GM23338 (cell line): Measurements from ENCODE around the gene ARHGAP4. TPM values are rescaled to one million over a fixed set of nuclear protein-coding genes. Genes with fewer than 3 reads are reported as not detected.

Experiments
- ATAC-seq: fragments of 200-7000 bp; cut with Tn5 transposase; 3 replicates; pipeline ENCODE4 v1.9.1; 2020
- DNase-seq: peaks from one replicate; pipeline ENCODE4 v3.0.0-alpha.2; 2015; ENCODE audit warnings: low spot score
- H2AFZ ChIP-seq: fragments of 200-600 bp; sonication (generic); 2 replicates; pipeline ENCODE4 v1.8.0; 2016; ENCODE audit warnings: antibody characterized with exemption, mild to moderate bottlenecking, moderate library complexity
- H3F3A ChIP-seq: fragments of 200-600 bp; sonication (generic); replicated peaks from 2 replicates; pipeline ENCODE4 v1.8.0; 2017; ENCODE audit warnings: antibody characterized with exemption, mixed run types, low read depth
- H3K27ac ChIP-seq: fragments of 200-600 bp; sonication (generic); 2 replicates; pipeline ENCODE4 v1.6.1; 2016; ENCODE audit warnings: low read depth
- H3K27me3 ChIP-seq: fragments of 200-600 bp; sonication (generic); 2 replicates; pipeline ENCODE4 v1.8.0; 2016; ENCODE audit warnings: mild to moderate bottlenecking, mixed run types, moderate library complexity; ENCODE audit not compliant: insufficient read depth
- H3K36me3 ChIP-seq: fragments of 200-600 bp; sonication (generic); 2 replicates; pipeline ENCODE4 v1.8.0; 2016; ENCODE audit warnings: mild to moderate bottlenecking; ENCODE audit not compliant: insufficient read depth
- H3K4me1 ChIP-seq: fragments of 200-600 bp; sonication (generic); 2 replicates; pipeline ENCODE4 v1.8.0; 2016; ENCODE audit warnings: mild to moderate bottlenecking, moderate library complexity; ENCODE audit not compliant: insufficient read depth
- H3K4me2 ChIP-seq: fragments of 200-600 bp; sonication (generic); 2 replicates; pipeline ENCODE4 v1.7.1; 2017; ENCODE audit warnings: mixed run types
- H3K4me3 ChIP-seq: fragments of 200-600 bp; sonication (generic); 2 replicates; pipeline ENCODE4 v1.6.1; 2016; ENCODE audit warnings: mixed run types
- H3K79me2 ChIP-seq: fragments of 200-600 bp; sonication (generic); replicated peaks from 2 replicates; pipeline ENCODE4 v1.8.0; 2017; ENCODE audit warnings: mild to moderate bottlenecking; ENCODE audit not compliant: insufficient read depth
- H3K9me2 ChIP-seq: fragments of 200-600 bp; sonication (generic); 2 replicates; pipeline ENCODE4 v1.8.0; 2017; ENCODE audit not compliant: insufficient read depth
- H4K20me1 ChIP-seq: fragments of 200-600 bp; sonication (generic); replicated peaks from 2 replicates; pipeline ENCODE4 v1.8.0; 2017; ENCODE audit warnings: mild to moderate bottlenecking; ENCODE audit not compliant: insufficient read depth
- H3K27ac Mint-ChIP-seq: 2 replicates; pipeline ENCODE4 v1.8.0; 2020; ENCODE audit warnings: inconsistent platforms, mild to moderate bottlenecking, moderate library complexity, mixed read lengths
- H3K27me3 Mint-ChIP-seq: 3 replicates; pipeline ENCODE4 v1.8.0; 2022; ENCODE audit warnings: low read depth, mild to moderate bottlenecking, moderate library complexity, mixed read lengths, inconsistent platforms; ENCODE audit not compliant: insufficient read depth, poor library complexity
- H3K36me3 Mint-ChIP-seq: 3 replicates; pipeline ENCODE4 v1.8.0; 2021; ENCODE audit warnings: low read depth, mild to moderate bottlenecking, inconsistent platforms, moderate library complexity, mixed read lengths
- H3K4me1 Mint-ChIP-seq: 3 replicates; pipeline ENCODE4 v1.8.0; 2020; ENCODE audit warnings: mild to moderate bottlenecking, inconsistent platforms, mixed read lengths
- H3K4me3 Mint-ChIP-seq: 3 replicates; pipeline ENCODE4 v1.8.0; 2021; ENCODE audit warnings: moderate library complexity, mild to moderate bottlenecking, inconsistent platforms, mixed read lengths
- H3K9me3 Mint-ChIP-seq: 3 replicates; pipeline ENCODE4 v1.8.0; 2020; ENCODE audit warnings: moderate library complexity, mild to moderate bottlenecking, inconsistent platforms, mixed read lengths
- CREB1 ChIP-seq: fragments of 250-450 bp; sonication (Bioruptor Pico); IDR thresholded peaks from 2 replicates; pipeline ENCODE4 v1.5.0; 2020; ENCODE audit warnings: low read depth, mild to moderate bottlenecking, moderate library complexity
- EZH2 ChIP-seq: fragments of 200-600 bp; sonication (generic); IDR thresholded peaks from one replicate; pipeline ENCODE4 v1.8.0; 2017; ENCODE audit warnings: antibody characterized with exemption, mild to moderate bottlenecking, low read depth; ENCODE audit not compliant: unreplicated experiment
- EZH2phosphoT487 ChIP-seq: fragments of 200-600 bp; sonication (generic); IDR thresholded peaks from one replicate; pipeline ENCODE4 v1.8.1; 2018; ENCODE audit warnings: antibody characterized with exemption; ENCODE audit not compliant: unreplicated experiment
- JUNB ChIP-seq: IDR thresholded peaks from one replicate; pipeline ENCODE4 v1.6.1; 2016; ENCODE audit warnings: antibody characterized with exemption; ENCODE audit not compliant: unreplicated experiment
- NANOG ChIP-seq: IDR thresholded peaks from 2 replicates; pipeline ENCODE4 v1.6.1; 2016; ENCODE audit warnings: antibody characterized with exemption, borderline replicate concordance
- POLR2AphosphoS5 ChIP-seq: IDR thresholded peaks from 2 replicates; pipeline ENCODE4 v1.6.1; 2016; ENCODE audit warnings: antibody characterized with exemption, low read depth
- STAT1 ChIP-seq: IDR thresholded peaks from one replicate; pipeline ENCODE4 v1.6.1; 2016; ENCODE audit warnings: antibody characterized with exemption; ENCODE audit not compliant: unreplicated experiment
- ZNF114 ChIP-seq: fragments of 250-450 bp; sonication (Bioruptor Pico); IDR thresholded peaks from 2 replicates; pipeline ENCODE4 v1.5.0; 2020; ENCODE audit warnings: mild to moderate bottlenecking, moderate library complexity
- ZNF331 ChIP-seq: fragments of 250-450 bp; sonication (Bioruptor Pico); IDR thresholded peaks from 2 replicates; pipeline ENCODE4 v1.5.0; 2020; ENCODE audit warnings: low read depth, mild to moderate bottlenecking, moderate library complexity
- polyA plus RNA-seq: library from polyadenylated mRNA; unstranded; fragments of >200 nt; fragmentation: Nextera tagmentation; extraction: Ambion mirVana; gene quantifications from 2 replicates; pipeline ENCODE4 v1.2.1, GENCODE V29; 2016
- total RNA-seq: library from RNA; depleted of rRNA; stranded (reverse); fragments of >200 nt; shearing (Covaris generic); gene quantifications from 2 replicates; pipeline ENCODE4 v1.2.3, GENCODE V29; 2014
- TF ChIP-seq, protein P1 (sequence below): fragments of 250-450 bp; sonication (Bioruptor Pico); IDR thresholded peaks from 2 replicates; pipeline ENCODE4 v1.5.0; 2020; ENCODE audit warnings: mild to moderate bottlenecking, moderate library complexity
- TF ChIP-seq, protein P2 (sequence below): IDR thresholded peaks from one replicate; pipeline ENCODE4 v1.6.1; 2018; ENCODE audit warnings: antibody characterized with exemption; ENCODE audit not compliant: unreplicated experiment
- TF ChIP-seq, protein P3 (sequence below): IDR thresholded peaks from 2 replicates; pipeline ENCODE4 v1.6.1; 2016; ENCODE audit warnings: antibody characterized with exemption

The ARHGAP4 gene
- total and polyA plus RNA-seq, 2 experiments from 2014 or later = 21.5 to 59.5 TPM

DNA sequence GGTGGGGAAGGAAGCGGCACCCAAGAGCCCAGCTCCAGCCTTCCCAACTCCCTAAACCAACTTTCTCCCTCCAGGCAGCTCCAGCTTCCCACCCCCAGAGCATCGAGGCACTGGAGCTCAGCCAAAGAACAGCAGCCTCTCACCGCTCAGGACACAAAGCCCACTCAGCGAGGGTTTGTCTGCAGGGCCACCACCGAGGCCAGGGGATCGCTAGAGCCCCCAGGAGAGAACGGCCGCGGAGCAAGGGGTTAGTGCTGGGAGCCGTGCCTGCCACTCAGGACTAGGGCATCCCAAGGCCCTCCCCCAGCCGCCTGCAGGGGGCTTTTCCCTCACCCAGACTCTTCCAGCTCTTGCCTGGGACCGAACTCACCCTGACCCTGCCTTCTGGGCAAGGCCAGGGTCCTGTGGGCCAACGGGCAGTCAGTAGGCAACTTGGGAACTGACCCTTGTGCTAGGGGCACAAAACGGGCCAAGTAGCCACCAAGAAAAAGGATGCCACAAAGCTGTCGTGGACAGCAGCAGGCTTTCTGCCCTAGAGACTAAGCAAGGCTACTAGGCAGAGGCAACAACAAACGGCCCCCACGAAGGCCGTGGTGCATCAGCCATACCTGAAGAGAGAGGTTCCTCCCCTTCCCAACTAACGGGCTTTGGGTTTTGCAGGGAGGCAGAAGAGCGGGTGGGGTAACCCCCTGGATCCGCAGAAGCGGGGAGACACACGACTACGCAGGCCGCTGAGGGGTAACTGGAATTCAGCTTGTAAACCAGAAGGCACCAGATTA lies 43.2 kb upstream of the ARHGAP4 start:
- ATAC-seq (peak; percentile 7), DNase-seq (no peak)
- no peaks in the 10 kb centered on the region; the same call in 2 of the 3 replicates for H3K9me3 Mint-ChIP-seq
- H3K4me3 Mint-ChIP-seq = peak overlapping the region; percentile 100
- Histone ChIP-seq H3K4me3 (peak overlapping the region; percentile 85), H3K36me3 (no peaks in the 10 kb centered on the region), H3K9me2 (no peaks in the 10 kb centered on the region), H3K79me2 (peaks cover 62% of the 10 kb centered on the region), H3K4me1 (peaks cover 12% of the 10 kb centered on the region), H3K27me3 (no peaks in the 10 kb centered on the region), H3K4me2 (peak overlapping the region; percentile 84), H3F3A (0 out of 2 replicates have a peak, but pooled peaks cover 4% of the 10 kb centered on the region), H2AFZ (no peak overlapping the region), H3K27ac (no peak overlapping the region), H4K20me1 (peaks cover 17% of the 10 kb centered on the region)
- H3K27me3 Mint-ChIP-seq = peaks cover 6% of the 10 kb centered on the region
- H3K36me3 Mint-ChIP-seq = peaks cover 20% of the 10 kb centered on the region
- peak overlapping the region; percentile 86 for H3K27ac Mint-ChIP-seq
- peaks cover 29% of the 10 kb centered on the region for H3K4me1 Mint-ChIP-seq
- TF ChIP-seq POLR2AphosphoS5 (no peak), JUNB (no peak), ZNF114 (CRISPR knock-in tag) (no peak), CREB1 (CRISPR knock-in tag) (no peak), NANOG (no peak), STAT1 (no peak), EZH2 (no peak), EZH2phosphoT487 (no peak), ZNF331 (CRISPR knock-in tag) (no peak)
- TF ChIP-seq, protein P1, sequence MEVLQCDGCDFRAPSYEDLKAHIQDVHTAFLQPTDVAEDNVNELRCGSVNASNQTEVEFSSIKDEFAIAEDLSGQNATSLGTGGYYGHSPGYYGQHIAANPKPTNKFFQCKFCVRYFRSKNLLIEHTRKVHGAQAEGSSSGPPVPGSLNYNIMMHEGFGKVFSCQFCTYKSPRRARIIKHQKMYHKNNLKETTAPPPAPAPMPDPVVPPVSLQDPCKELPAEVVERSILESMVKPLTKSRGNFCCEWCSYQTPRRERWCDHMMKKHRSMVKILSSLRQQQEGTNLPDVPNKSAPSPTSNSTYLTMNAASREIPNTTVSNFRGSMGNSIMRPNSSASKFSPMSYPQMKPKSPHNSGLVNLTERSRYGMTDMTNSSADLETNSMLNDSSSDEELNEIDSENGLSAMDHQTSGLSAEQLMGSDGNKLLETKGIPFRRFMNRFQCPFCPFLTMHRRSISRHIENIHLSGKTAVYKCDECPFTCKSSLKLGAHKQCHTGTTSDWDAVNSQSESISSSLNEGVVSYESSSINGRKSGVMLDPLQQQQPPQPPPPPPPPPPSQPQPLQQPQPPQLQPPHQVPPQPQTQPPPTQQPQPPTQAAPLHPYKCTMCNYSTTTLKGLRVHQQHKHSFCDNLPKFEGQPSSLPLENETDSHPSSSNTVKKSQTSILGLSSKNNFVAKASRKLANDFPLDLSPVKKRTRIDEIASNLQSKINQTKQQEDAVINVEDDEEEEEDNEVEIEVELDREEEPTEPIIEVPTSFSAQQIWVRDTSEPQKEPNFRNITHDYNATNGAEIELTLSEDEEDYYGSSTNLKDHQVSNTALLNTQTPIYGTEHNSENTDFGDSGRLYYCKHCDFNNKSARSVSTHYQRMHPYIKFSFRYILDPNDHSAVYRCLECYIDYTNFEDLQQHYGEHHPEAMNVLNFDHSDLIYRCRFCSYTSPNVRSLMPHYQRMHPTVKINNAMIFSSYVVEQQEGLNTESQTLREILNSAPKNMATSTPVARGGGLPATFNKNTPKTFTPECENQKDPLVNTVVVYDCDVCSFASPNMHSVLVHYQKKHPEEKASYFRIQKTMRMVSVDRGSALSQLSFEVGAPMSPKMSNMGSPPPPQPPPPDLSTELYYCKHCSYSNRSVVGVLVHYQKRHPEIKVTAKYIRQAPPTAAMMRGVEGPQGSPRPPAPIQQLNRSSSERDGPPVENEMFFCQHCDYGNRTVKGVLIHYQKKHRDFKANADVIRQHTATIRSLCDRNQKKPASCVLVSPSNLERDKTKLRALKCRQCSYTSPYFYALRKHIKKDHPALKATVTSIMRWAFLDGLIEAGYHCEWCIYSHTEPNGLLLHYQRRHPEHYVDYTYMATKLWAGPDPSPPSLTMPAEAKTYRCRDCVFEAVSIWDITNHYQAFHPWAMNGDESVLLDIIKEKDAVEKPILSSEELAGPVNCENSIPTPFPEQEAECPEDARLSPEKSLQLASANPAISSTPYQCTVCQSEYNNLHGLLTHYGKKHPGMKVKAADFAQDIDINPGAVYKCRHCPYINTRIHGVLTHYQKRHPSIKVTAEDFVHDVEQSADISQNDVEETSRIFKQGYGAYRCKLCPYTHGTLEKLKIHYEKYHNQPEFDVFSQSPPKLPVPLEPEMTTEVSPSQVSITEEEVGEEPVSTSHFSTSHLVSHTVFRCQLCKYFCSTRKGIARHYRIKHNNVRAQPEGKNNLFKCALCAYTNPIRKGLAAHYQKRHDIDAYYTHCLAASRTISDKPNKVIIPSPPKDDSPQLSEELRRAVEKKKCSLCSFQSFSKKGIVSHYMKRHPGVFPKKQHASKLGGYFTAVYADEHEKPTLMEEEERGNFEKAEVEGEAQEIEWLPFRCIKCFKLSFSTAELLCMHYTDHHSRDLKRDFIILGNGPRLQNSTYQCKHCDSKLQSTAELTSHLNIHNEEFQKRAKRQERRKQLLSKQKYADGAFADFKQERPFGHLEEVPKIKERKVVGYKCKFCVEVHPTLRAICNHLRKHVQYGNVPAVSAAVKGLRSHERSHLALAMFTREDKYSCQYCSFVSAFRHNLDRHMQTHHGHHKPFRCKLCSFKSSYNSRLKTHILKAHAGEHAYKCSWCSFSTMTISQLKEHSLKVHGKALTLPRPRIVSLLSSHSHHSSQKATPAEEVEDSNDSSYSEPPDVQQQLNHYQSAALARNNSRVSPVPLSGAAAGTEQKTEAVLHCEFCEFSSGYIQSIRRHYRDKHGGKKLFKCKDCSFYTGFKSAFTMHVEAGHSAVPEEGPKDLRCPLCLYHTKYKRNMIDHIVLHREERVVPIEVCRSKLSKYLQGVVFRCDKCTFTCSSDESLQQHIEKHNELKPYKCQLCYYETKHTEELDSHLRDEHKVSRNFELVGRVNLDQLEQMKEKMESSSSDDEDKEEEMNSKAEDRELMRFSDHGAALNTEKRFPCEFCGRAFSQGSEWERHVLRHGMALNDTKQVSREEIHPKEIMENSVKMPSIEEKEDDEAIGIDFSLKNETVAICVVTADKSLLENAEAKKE (CRISPR knock-in tag) = no peak
- TF ChIP-seq, protein P2, sequence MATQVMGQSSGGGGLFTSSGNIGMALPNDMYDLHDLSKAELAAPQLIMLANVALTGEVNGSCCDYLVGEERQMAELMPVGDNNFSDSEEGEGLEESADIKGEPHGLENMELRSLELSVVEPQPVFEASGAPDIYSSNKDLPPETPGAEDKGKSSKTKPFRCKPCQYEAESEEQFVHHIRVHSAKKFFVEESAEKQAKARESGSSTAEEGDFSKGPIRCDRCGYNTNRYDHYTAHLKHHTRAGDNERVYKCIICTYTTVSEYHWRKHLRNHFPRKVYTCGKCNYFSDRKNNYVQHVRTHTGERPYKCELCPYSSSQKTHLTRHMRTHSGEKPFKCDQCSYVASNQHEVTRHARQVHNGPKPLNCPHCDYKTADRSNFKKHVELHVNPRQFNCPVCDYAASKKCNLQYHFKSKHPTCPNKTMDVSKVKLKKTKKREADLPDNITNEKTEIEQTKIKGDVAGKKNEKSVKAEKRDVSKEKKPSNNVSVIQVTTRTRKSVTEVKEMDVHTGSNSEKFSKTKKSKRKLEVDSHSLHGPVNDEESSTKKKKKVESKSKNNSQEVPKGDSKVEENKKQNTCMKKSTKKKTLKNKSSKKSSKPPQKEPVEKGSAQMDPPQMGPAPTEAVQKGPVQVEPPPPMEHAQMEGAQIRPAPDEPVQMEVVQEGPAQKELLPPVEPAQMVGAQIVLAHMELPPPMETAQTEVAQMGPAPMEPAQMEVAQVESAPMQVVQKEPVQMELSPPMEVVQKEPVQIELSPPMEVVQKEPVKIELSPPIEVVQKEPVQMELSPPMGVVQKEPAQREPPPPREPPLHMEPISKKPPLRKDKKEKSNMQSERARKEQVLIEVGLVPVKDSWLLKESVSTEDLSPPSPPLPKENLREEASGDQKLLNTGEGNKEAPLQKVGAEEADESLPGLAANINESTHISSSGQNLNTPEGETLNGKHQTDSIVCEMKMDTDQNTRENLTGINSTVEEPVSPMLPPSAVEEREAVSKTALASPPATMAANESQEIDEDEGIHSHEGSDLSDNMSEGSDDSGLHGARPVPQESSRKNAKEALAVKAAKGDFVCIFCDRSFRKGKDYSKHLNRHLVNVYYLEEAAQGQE = no peak
- TF ChIP-seq, protein P3, sequence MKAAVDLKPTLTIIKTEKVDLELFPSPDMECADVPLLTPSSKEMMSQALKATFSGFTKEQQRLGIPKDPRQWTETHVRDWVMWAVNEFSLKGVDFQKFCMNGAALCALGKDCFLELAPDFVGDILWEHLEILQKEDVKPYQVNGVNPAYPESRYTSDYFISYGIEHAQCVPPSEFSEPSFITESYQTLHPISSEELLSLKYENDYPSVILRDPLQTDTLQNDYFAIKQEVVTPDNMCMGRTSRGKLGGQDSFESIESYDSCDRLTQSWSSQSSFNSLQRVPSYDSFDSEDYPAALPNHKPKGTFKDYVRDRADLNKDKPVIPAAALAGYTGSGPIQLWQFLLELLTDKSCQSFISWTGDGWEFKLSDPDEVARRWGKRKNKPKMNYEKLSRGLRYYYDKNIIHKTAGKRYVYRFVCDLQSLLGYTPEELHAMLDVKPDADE = no peak
